Measurements from ENCODE around the gene FAR2.

FAR2 gene

DNA sequence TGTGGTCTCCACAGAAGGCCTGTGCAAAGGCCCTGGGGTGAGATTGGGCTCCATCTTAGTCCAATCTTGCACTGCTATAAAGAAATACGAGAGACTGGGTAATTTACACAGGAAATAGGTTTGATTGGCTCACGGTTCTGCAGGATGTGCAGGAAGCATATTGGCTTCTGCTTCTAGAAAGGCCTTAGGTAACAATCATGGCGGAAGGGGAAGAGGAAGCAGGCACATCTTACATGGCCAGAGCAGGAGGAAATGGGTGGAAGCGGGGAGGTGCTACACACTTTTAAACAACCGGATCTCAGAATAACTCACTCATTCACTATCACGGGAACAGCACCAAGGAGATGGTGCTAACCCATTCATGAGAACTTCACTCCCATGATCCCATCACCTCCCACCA lies 55.4 kb downstream of the FAR2 start:
- DNase-seq (ENCODE audit: low read depth) = no peak

GRCh38 chr12:29207120-29207519 lies 58.0 kb downstream of the FAR2 start:
- no peak for DNase-seq (ENCODE audit: low read depth)

- DNase-seq (ENCODE audit: low read depth) = no peak
Measured at GRCh38 chr12:29208060-29208459, 59.0 kb downstream of the FAR2 start.

DNA sequence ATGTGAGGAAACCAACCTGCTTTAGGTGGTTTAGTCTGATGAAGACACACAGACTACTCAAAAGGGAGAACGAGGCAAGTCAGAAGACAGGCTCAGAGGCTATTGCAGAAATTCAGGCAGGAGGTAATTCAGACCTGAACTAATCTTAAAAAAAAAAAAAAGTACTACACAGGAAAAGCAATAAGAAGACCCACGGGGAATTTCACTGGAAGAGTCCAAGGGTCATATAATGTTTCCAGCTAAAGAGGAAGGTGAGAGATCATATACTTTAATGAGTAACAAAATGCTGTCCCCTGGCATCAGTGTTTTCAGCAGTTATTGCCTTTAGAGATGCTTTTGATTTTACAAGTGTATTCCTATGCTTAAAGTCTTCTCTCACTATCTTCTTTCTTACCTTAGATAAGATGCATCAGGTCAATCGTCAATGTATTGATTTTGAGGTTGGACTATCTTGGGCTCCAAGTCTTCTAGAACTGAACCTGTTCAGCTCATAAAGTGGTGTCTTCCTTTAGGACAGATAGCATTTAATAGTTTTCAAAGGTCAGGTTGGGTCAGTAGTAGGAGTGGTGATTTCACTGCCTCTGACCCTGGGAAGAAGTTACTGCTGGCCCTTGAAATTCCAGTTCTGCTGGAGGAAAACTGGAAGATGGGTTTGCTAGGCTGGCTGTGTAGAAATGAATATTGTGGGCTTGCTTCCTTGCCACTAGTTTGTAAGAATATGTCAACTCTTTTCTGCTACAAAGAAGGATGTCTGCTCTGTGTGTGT lies 60.0 kb downstream of the FAR2 start:
- DNase-seq (ENCODE audit: low read depth) = no peak

DNA sequence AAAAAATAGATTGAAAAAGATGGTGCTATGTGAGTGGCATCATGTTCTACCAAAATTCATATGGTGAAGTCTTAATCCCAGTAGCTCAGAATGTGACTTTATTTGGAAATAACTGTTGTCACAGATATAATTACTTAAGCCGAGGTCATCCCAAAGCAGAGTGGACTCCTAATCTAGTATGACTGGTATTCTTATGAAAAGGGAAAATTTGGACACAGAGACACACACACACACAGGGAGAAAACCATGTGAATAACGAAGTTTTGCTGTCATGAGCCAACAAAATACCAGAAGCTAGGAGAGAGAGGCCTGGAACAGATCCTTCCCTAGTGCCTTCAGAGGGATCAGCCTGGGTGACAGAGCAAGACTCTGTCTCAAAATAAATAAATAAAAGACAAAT lies 62.6 kb downstream of the FAR2 start:
- no peak for DNase-seq (ENCODE audit: low read depth)

- no peak for DNase-seq (ENCODE audit: low read depth)
Measured at GRCh38 chr12:29212682-29213403, 63.8 kb downstream of the FAR2 start.

- no peak for DNase-seq (ENCODE audit: low read depth)
Measured at GRCh38 chr12:29216266-29216665, 67.2 kb downstream of the FAR2 start.

DNA sequence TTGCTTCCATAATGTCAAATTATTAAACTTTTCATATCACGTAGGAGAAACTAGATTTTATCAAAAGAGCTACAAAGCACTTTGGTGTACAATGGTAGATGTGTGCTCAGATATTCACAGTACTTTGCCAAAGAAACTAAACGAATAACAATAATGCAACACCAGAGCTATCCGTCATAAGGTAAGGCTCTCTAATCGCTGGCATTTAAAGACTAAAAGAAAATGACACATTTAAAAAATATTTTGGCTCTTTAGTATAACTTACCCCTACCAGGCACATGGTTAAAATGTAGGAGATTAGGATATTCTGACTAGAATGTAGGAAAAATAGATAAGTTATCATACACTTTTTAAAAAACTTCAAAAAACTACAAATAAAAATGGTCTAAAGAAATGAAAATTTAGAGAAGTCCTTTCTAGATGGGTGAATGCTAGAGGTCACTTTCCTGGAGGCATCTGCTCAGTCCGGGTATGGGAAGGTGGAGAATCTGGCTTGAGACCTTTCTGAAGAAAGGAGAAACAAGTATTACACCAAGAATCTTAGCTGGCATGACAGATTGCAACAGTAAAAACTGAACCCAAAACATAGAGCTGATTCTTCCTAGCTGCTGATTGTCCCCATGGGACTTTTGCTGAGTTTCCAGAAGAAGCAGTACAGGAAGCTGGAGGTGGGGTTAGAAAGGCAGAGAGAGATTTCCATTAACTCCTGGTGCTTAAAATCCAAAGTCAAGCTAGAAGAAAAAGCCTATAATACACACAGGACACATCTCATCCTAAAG lies 67.9 kb downstream of the FAR2 start:
- no peak for DNase-seq (ENCODE audit: low read depth)

- no peak for DNase-seq (ENCODE audit: low read depth)
Measured at GRCh38 chr12:29220632-29221336, 71.7 kb downstream of the FAR2 start.

DNA sequence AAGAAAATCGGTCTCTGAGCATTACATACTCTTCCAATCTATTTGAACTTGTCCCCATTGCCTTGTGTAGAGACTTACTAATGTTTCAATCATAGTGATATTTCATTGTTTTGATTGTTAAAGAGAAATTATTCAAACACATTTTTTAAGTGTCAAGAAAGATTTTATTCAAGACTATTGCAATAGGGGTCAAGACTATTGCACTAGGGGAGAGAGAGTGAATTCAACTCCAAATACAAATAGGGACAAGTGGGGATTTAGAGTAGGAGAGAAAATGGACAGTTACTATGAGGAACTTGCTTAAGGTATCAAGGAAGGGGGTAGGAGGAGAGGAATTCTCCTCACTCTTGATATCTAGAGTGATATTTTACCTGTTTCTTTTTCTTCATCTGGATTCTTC lies 73.1 kb downstream of the FAR2 start:
- DNase-seq (ENCODE audit: low read depth) = no peak

- DNase-seq (ENCODE audit: low read depth) = no peak
Measured at GRCh38 chr12:29223426-29223825, 74.3 kb downstream of the FAR2 start.

GRCh38 chr12:29223956-29224543 lies 75.0 kb downstream of the FAR2 start:
- DNase-seq (ENCODE audit: low read depth) = no peak

GRCh38 chr12:29224572-29224971 lies 75.5 kb downstream of the FAR2 start:
- no peak for DNase-seq (ENCODE audit: low read depth)

DNA sequence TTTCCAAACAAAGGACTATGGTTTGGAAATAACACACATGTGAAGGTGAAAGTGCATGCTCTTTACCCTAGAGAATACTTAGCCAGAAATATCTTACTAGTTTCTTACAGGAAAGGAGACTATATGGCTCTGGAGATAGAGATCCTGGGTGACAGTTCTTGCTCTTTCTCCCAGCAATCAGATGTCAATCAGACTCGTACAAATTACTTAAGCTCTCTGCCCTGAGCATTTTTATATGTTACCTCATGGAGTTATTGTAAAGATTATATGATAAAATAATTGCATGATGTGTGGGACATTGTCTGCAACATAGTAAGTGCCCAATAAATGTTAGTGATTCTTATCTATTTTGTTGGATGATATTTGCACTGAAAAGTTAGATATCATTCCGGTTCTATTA lies 76.8 kb downstream of the FAR2 start:
- no peak for DNase-seq (ENCODE audit: low read depth)

- no peak for DNase-seq (ENCODE audit: low read depth)
Measured at GRCh38 chr12:29226616-29227015, 77.5 kb downstream of the FAR2 start.

DNA sequence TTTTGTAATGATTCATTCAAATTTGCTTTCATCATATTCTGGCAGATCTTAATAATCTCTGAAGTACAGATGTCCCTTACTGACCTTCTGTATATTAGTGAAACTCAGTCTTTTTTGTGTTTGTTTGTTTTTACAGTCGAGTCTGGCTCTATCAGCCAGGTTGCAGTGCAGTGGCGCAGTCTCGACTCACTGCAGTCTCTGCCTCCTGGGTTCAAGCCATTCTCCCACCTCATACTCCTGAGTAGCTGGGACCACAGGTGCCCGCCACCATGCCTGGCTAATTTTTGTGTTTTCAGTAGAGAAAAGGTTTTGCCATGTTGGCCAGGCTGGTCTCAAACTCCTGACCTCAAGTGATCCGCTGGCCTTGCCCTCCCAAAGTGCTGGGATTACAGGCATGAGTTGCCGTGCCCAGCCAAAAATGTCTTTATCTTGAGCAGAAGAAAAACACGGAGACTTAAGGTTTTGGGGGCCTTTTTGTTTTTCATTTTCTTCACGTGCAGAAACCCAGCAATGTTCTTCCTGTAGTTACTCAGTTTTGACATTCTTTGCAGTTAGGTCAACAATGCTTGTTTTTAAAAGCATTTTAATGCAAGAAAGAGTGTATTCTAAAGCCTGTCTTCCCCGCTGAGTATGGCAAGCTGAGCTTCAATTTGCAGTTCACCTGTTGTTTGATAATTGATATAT lies 79.5 kb downstream of the FAR2 start:
- DNase-seq (ENCODE audit: low read depth) = no peak

DNA sequence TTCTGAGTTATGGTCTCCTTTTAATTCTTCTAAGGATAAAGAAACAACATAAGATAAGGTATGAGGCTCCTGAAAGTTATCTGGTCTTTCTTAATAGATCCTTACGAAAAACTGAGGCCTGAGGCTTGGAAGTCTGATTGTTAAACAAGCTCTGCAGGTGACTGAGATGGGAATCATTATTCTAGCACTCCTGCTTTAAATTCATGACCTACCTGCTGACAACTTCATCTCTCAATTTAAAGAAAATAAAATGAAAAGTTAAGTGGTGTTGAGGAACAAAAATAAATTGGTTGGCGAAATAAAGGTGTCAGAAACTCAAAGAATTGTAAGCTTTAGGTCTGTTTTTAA lies 80.1 kb downstream of the FAR2 start:
- no peak for DNase-seq (ENCODE audit: low read depth)

DNA sequence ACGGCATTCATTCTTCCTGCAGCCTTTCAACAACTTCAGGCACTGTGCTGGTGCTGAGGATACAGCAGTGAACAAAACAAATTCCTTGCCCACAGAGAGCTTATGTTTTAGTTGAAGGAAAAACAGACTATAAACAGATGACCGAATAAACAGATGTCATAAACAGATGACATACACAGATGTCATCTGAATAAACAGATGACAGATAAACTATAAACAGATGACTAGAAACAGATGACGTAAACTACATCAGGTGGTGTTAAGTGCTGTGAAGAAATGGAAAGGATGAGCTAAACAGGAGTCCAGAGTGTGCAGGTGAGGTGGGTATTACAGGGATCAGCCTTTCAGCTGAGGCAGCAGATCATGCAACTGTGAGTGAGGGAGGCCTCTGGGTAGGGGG lies 80.9 kb downstream of the FAR2 start:
- no peak for DNase-seq (ENCODE audit: low read depth)

DNA sequence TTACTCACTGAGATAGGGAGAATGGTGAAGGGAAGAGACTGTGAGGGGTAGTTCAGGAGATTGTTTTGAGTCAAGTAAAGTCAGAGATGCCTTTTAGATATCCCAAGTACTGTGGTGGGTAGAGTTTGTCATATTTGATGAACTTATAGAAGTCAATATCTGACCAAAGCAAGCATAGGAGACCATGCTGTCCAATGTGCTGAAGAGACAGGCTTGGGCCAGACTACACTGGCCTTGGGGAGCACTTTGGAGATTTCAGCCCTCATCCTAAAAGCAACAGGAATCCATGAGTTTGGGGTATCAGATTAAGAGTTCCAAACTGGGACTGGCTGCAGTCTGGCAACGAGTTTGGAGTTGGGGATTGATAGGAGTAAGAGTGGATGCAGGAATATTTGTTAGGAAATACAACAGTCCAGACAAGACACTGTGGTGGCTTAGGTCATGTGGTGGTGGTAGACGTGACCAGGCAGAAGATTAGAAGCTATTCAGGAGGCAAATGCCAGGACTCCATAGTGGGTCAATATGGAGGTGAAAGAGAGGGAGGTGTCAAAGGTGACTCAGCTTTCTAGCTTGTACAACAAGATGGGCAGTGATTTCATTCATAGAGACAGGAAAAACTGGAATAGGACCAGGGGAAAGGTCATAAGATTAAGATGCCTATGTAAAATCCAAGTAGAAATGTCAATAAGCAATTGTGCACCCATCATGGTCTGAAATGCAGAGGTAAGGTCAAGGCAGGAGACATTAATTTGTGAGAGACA lies 81.9 kb downstream of the FAR2 start:
- no peak for DNase-seq (ENCODE audit: low read depth)

DNA sequence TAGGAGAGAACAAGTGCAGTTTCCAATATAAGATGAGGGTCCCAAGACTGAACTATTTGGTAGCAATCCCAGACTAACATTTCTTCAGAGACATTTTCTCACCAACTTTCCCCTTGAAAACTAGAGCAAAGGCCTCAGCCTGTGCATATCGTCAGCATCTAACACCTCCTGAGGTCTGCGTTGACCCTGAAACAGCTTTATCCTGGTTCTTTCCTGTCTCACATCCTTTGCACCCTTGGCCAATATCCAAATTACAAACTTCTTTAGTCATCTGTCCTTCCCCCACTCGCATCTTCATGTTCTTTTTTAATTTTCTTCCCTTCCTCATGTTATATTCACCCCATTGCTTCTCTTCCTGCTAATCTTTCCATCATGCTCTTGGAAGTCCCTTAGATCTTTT lies 83.0 kb downstream of the FAR2 start:
- DNase-seq (ENCODE audit: low read depth) = no peak

DNA sequence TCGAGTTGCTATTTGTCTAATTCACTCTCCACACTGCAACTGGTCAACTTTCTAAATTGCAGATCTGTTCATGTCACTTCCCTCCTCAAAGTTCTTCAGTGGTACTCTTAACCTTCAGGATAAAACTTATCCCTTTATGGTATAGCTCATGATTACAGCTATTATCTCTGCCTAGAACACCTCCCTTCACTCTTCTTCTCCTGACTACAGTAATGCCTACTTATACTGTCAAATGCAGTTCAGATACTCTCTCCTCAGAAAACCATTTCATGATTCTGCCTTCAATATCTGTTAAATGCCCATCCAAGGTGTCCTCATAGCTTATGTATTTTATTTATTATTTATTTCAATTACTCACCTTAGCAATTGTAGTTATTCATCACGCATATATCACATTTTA lies 85.5 kb downstream of the FAR2 start:
- DNase-seq (ENCODE audit: low read depth) = no peak

Data from stimulated activated CD4-positive, alpha-beta T cell treated with anti-CD3 and anti-CD28 coated beads, Interleukin-2, amount 100 ng/mL, for 4 hours (primary cell).